Measurements from ENCODE around the gene MBD6.
"Not testable (repeated sequence)": the region's sequence is repeated elsewhere in the genome, so short reads cannot be mapped to it uniquely, and the experiment has no call there.

GRCh38 chr12:57495051-57495701 is 27.4 kb upstream of the MBD6 start:
- TF ChIP-seq CTCF (IDR thresholded peaks at IDR 0.05; ENCODE audit: insufficient read depth, low read length); GABPA (IDR thresholded peaks at IDR 0.05; ENCODE audit: low read depth); POLR2AphosphoS5 (IDR thresholded peaks at IDR 0.05; ENCODE audit: low read depth); REST (IDR thresholded peaks at IDR 0.05; ENCODE audit: insufficient replicate concordance, low read depth): not testable (repeated sequence)

All from HL-60 (cell line).